Liver (tissue), 9 donors: ENCODE measurements around the gene NR1I3. TPM values are rescaled to one million over a fixed set of nuclear protein-coding genes. Genes with fewer than 3 reads are reported as not detected.
"Not testable (repeated sequence)": the region's sequence is repeated elsewhere in the genome, so short reads cannot be mapped to it uniquely, and the experiment has no call there.

Source experiments
- DNase-seq: peaks from one replicate; pipeline ENCODE4 v3.0.0-alpha.2; 2017; ENCODE audit warnings: low spot score
- H3K27ac ChIP-seq, 2 donors: one replicate each; pipeline ENCODE4 v1.7.0; 2013; ENCODE audit warnings: inconsistent platforms in 2 of 2, low read length in 2 of 2, control low read depth in 1 of 2, low read depth in 1 of 2, mild to moderate bottlenecking in 1 of 2
- H3K27me3 ChIP-seq, 4 donors: one replicate each; pipeline versions ENCODE4 v1.6.1 to v1.7.0; 2013; ENCODE audit warnings: low read length in 3 of 4, inconsistent platforms in 1 of 4, mild to moderate bottlenecking in 1 of 4, moderate library complexity in 1 of 4; ENCODE audit not compliant: control insufficient read depth in 4 of 4, insufficient read depth in 4 of 4
- H3K36me3 ChIP-seq, 4 donors: one replicate each; pipeline versions ENCODE4 v1.6.1 to v1.7.0; 2013; ENCODE audit warnings: low read length in 3 of 4, mild to moderate bottlenecking in 3 of 4, low read depth in 1 of 4, moderate library complexity in 1 of 4; ENCODE audit not compliant: control insufficient read depth in 4 of 4, insufficient read depth in 3 of 4
- H3K4me1 ChIP-seq, 4 donors: one replicate each; pipeline versions ENCODE4 v1.6.1 to v1.7.0; 2013; ENCODE audit warnings: low read length in 3 of 4, mild to moderate bottlenecking in 3 of 4, moderate library complexity in 1 of 4; ENCODE audit not compliant: control insufficient read depth in 4 of 4, insufficient read depth in 4 of 4
- H3K4me3 ChIP-seq, 3 donors: one replicate each; pipeline versions ENCODE4 v1.6.1 to v1.7.0; 2013; ENCODE audit warnings: low read length in 3 of 3, control low read depth in 1 of 3, low read depth in 1 of 3, mild to moderate bottlenecking in 1 of 3
- H3K9ac ChIP-seq, 2 donors: one replicate each; pipeline ENCODE4 v1.7.0; 2013; ENCODE audit warnings: low read length in 2 of 2, mild to moderate bottlenecking in 2 of 2, moderate library complexity in 2 of 2, control low read depth in 1 of 2, low read depth in 1 of 2
- H3K9me3 ChIP-seq, 4 donors: one replicate each; pipeline versions ENCODE4 v1.6.1 to v1.7.0; 2013; ENCODE audit warnings: low read length in 3 of 4; ENCODE audit not compliant: control insufficient read depth in 4 of 4
- ATF3 ChIP-seq: IDR thresholded peaks from 2 replicates; pipeline ENCODE4 v1.6.1; 2016; ENCODE audit warnings: antibody characterized with exemption
- FOXA2 ChIP-seq: IDR thresholded peaks from 2 replicates; pipeline ENCODE4 v1.6.1; 2016; ENCODE audit warnings: antibody characterized with exemption
- HNF4A ChIP-seq, 2 donors: conservative IDR thresholded peaks; 2 replicates each; pipeline ENCODE4 v1.6.1; 2016; ENCODE audit warnings: antibody characterized with exemption in 2 of 2, mild to moderate bottlenecking in 2 of 2
- HNF4G ChIP-seq: IDR thresholded peaks from 2 replicates; pipeline ENCODE4 v1.6.1; 2016; ENCODE audit warnings: antibody characterized with exemption
- JUND ChIP-seq, 2 donors: IDR thresholded peaks; 2 replicates each; pipeline ENCODE4 v1.6.1; 2016; ENCODE audit warnings: antibody characterized with exemption in 2 of 2
- MAX ChIP-seq: IDR thresholded peaks from 2 replicates; pipeline ENCODE4 v1.6.1; 2016; ENCODE audit warnings: antibody characterized with exemption
- NR2F2 ChIP-seq: IDR thresholded peaks from 2 replicates; pipeline ENCODE4 v1.6.1; 2016; ENCODE audit warnings: antibody characterized with exemption
- RAD21 ChIP-seq, 2 donors: IDR thresholded peaks; 2 replicates each; pipeline ENCODE4 v1.6.1; 2016; ENCODE audit warnings: antibody characterized with exemption in 2 of 2, mild to moderate bottlenecking in 2 of 2
- REST ChIP-seq: IDR thresholded peaks from 2 replicates; pipeline ENCODE4 v1.6.1; 2016; ENCODE audit warnings: antibody characterized with exemption, mild to moderate bottlenecking
- RXRA ChIP-seq, 2 donors: IDR thresholded peaks; 2 replicates each; pipeline ENCODE4 v1.6.1; 2017 to 2018; ENCODE audit warnings: antibody characterized with exemption in 2 of 2, mild to moderate bottlenecking in 1 of 2
- SP1 ChIP-seq: IDR thresholded peaks from 2 replicates; pipeline ENCODE4 v1.6.1; 2018; ENCODE audit warnings: antibody characterized with exemption, mild to moderate bottlenecking
- TAF1 ChIP-seq: conservative IDR thresholded peaks from 2 replicates; pipeline ENCODE4 v1.6.1; 2016; ENCODE audit warnings: antibody characterized with exemption, mild to moderate bottlenecking
- ZBTB33 ChIP-seq: IDR thresholded peaks from 2 replicates; pipeline ENCODE4 v1.6.1; 2016; ENCODE audit warnings: antibody characterized with exemption
- WGBS: extraction: QIAGEN DNeasy Blood & Tissue Kit; methylation state at CpG from one replicate; pipeline ENCODE4 v1.1.7; 2013; 5-methylcytosine and 5-hydroxymethylcytosine counted together
- polyA plus RNA-seq, 2 donors: library from polyadenylated mRNA; stranded (reverse) in 1 of 2; unstranded in 1 of 2; fragments of 200-250 nt in 1 of 2; fragments of >200 nt in 1 of 2; fragmentation: Nextera tagmentation in 1 of 2; extraction: Ambion mirVana in 1 of 2; gene quantifications; one replicate each; pipeline versions ENCODE4 v1.2.1 to v1.2.3, GENCODE V29; 2013 to 2015
- total RNA-seq, 2 donors: library from RNA; depleted of rRNA; stranded (reverse); fragments of >200 nt; gene quantifications; one replicate each; pipeline ENCODE4 v1.2.3, GENCODE V29; 2014
- donor health status: healthy.
- donor health status: healthy.
- donor health status: healthy.
- donor health status: healthy.
- donor health status: healthy.

The NR1I3 gene
- total and polyA plus RNA-seq, 4 donors: 10.4 to 128 (median 47.7) TPM

GRCh38 chr1:161255955-161256520, 18.0 kb upstream of the NR1I3 start:
- TF ChIP-seq HNF4A (conservative IDR thresholded peaks at IDR 0.05) (peak; percentile 72 to 87), TAF1 (peak; percentile 16), FOXA2 (peak; percentile 77), HNF4G (peak; percentile 40), RXRA (IDR thresholded peaks at IDR 0.05) (peak; percentile 61 to 80), JUND (IDR thresholded peaks at IDR 0.05) (peak in 1 of 2 donors; percentile 9), SP1 (peak; percentile 84)
- H3K9me3 ChIP-seq, H3K36me3 ChIP-seq, H3K4me3 ChIP-seq, DNase-seq, H3K27me3 ChIP-seq, H3K9ac ChIP-seq: not testable (repeated sequence)
- 29% methylated on average over 4 of the region's 4 CpGs for WGBS
- Histone ChIP-seq H3K27ac (peak overlapping the region in 1 of 2 donors; percentile 33), H3K4me1 (peaks cover 5 to 13% (median 8%) of the 10 kb centered on the region in 4 donors)

- not testable (repeated sequence) for H3K27me3 ChIP-seq, H3K9ac ChIP-seq, H3K4me3 ChIP-seq, DNase-seq, H3K36me3 ChIP-seq, H3K9me3 ChIP-seq
- peaks cover 5 to 13% (median 8%) of the 10 kb centered on the region in 4 donors for H3K4me1 ChIP-seq
- WGBS: 44% methylated on average over 5 of the region's 5 CpGs
- H3K27ac ChIP-seq: peak overlapping the region in 1 of 2 donors; percentile 12
- TF ChIP-seq JUND (IDR thresholded peaks at IDR 0.05) (peak in 1 of 2 donors; percentile 25), SP1 (peak; percentile 39), ATF3 (peak; percentile 81), RXRA (IDR thresholded peaks at IDR 0.05) (peak; percentile 75 to 78), HNF4A (conservative IDR thresholded peaks at IDR 0.05) (peak; percentile 69 to 76), MAX (peak; percentile 21), HNF4G (peak; percentile 9)
Observed at GRCh38 chr1:161255302-161255701, 17.3 kb upstream of the NR1I3 start.

- no peaks in the 10 kb centered on the region for H3K36me3 ChIP-seq
- H3K4me3 ChIP-seq: no peak overlapping the region
- no peaks in the 10 kb centered on the region for H3K27me3 ChIP-seq
- H3K27ac ChIP-seq: no peak overlapping the region
- H3K4me1 ChIP-seq: peaks cover 2 to 7% (median 5%) of the 10 kb centered on the region in 4 donors
- H3K9me3 ChIP-seq: no peaks in the 10 kb centered on the region
- DNase-seq: no peak
- 98% methylated on average over 8 of the region's 8 CpGs for WGBS
- TF ChIP-seq MAX (no peak), HNF4G (no peak), JUND (IDR thresholded peaks at IDR 0.05) (no peak), ZBTB33 (no peak), RAD21 (IDR thresholded peaks at IDR 0.05) (no peak), REST (no peak), NR2F2 (no peak)
- no peak overlapping the region for H3K9ac ChIP-seq
Observed at GRCh38 chr1:161251579-161251978, 13.6 kb upstream of the NR1I3 start.
